Astrocyte of the cerebellum (primary cell): ENCODE data around the gene CSH2.

Source experiments
- DNase-seq: peaks from one replicate; pipeline ENCODE4 v3.0.0-alpha.2; 2011; ENCODE audit warnings: low read depth
- H3K4me3 ChIP-seq: 2 replicates; pipeline ENCODE4 v1.5.1; 2011; ENCODE audit warnings: mild to moderate bottlenecking, low read depth, low read length, moderate library complexity
- in situ Hi-C: cut with HindIII; loops from 2 replicates; pipeline ENCODE4 v1.10.0; 2017; ENCODE audit warnings: low sequenced_read_pairs
- TF ChIP-seq, protein P1 (sequence below): IDR thresholded peaks from 2 replicates; pipeline ENCODE4 v1.5.1; 2012; ENCODE audit warnings: low read length, low read depth, moderate library complexity, mild to moderate bottlenecking; ENCODE audit errors: missing control alignments

Gene CSH2

DNA sequence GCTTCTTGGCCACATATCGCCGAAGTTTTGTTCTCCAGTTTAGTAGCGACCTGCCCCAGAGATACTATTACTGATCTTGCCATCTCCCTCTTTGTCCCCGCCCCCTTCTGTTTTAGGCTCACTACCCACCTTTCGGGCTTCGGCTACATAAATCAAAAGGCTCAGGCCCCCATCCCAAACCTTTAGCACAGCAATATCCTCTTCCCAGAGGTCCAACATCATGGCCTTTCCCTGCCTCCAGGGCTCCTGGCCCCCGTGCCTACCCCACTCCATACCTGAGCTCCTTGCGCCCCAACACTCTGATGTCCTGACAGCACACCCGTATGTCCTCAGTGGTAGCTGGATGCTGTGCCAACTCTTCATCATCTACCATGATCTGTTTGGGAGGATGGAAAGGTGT, 49.1 kb downstream of the CSH2 start:
- in situ Hi-C loops = no loop called here
- no peak overlapping the region for H3K4me3 ChIP-seq
- TF ChIP-seq, protein P1, sequence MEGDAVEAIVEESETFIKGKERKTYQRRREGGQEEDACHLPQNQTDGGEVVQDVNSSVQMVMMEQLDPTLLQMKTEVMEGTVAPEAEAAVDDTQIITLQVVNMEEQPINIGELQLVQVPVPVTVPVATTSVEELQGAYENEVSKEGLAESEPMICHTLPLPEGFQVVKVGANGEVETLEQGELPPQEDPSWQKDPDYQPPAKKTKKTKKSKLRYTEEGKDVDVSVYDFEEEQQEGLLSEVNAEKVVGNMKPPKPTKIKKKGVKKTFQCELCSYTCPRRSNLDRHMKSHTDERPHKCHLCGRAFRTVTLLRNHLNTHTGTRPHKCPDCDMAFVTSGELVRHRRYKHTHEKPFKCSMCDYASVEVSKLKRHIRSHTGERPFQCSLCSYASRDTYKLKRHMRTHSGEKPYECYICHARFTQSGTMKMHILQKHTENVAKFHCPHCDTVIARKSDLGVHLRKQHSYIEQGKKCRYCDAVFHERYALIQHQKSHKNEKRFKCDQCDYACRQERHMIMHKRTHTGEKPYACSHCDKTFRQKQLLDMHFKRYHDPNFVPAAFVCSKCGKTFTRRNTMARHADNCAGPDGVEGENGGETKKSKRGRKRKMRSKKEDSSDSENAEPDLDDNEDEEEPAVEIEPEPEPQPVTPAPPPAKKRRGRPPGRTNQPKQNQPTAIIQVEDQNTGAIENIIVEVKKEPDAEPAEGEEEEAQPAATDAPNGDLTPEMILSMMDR = no peak
- DNase-seq = no peak

DNA sequence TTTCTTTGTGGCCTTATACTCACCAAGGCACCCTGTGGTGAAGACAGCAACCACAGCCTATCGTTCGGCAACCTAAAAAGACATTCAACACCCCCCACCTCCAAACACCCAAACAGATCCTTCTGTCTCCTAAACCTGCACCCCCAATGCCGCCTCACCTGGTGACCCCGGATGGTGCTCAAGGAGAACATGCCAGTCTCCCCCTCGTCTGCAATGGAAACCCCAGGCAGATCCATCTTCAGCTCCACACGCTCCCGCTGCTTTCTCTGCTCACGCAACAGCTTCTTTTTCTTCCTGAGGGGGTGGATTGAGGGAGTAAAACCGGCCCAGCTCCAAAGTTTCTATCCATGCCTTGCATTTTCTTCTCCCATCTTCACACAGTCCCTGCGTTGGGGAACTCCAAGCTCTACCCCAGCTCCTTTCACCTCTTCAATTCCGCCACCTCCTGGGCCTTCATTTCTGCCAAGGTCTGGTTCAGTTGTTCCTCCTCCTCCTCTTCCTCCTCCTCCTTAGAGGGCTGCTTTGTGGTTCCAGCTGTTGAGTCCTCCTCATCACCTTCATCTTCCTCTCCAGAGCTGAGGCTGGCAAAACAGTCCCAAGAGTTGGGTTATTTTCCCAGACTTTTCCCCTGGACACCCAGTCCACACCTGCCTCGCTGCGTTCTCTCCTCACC, 49.7 kb downstream of the CSH2 start:
- H3K4me3 ChIP-seq = no peak overlapping the region
- TF ChIP-seq, protein P1 = no peak
- no peak for DNase-seq
- in situ Hi-C loops = no loop called here

DNA sequence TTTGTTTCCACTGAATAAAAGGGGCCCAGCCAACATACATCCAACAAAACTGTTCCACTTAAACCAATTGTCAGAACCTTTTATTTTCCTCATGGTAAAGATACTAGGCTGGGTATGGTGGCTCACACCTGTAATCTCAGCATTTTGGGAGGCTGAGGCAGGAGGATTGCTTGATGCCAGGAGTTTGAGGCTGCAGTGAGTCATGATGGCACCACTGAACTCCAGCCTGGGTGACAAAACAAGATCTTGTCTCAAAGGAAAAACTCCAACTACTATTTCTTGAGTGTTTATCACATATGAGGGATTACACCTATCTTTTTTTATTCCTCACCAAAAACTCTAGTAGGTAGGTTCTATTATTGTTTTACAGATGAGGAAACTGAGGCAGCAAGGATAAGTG, 50.9 kb downstream of the CSH2 start:
- TF ChIP-seq, protein P1 = no peak
- in situ Hi-C loops = no loop called here

More for the DNA sequence above, 50.9 kb downstream of the CSH2 start:
- no peak overlapping the region for H3K4me3 ChIP-seq
- no peak for DNase-seq
